Osteoblast (primary cell): ENCODE results near the gene FCER1G. TPM values are rescaled to one million over a fixed set of nuclear protein-coding genes. Genes with fewer than 3 reads are reported as not detected.

ENCODE experiments used
- DNase-seq: peaks from one replicate; pipeline ENCODE4 v3.0.0; 2011; ENCODE audit warnings: low spot score, mixed read lengths; ENCODE audit not compliant: insufficient read length; ENCODE audit errors: missing footprints
- H2AFZ ChIP-seq: 2 replicates; pipeline ENCODE4 v1.6.0; 2011; ENCODE audit warnings: mild to moderate bottlenecking, low read length
- H3K27ac ChIP-seq: 2 replicates; pipeline ENCODE4 v1.5.1; 2011; ENCODE audit warnings: mild to moderate bottlenecking, low read depth, low read length, moderate library complexity
- H3K27me3 ChIP-seq: 2 replicates; pipeline ENCODE4 v1.6.0; 2012; ENCODE audit warnings: mild to moderate bottlenecking, control low read depth, inconsistent platforms, low read length, moderate library complexity; ENCODE audit not compliant: insufficient read depth
- H3K36me3 ChIP-seq: 2 replicates; pipeline ENCODE4 v1.5.1; 2011; ENCODE audit warnings: mild to moderate bottlenecking, low read length, control low read depth, moderate library complexity; ENCODE audit not compliant: insufficient read depth
- H3K4me1 ChIP-seq: 2 replicates; pipeline ENCODE4 v1.5.1; 2011; ENCODE audit warnings: mild to moderate bottlenecking, low read length, control low read depth, moderate library complexity; ENCODE audit not compliant: insufficient read depth
- H3K4me2 ChIP-seq: 2 replicates; pipeline ENCODE4 v1.6.0; 2011; ENCODE audit warnings: mild to moderate bottlenecking, low read length; ENCODE audit not compliant: insufficient read depth
- H3K4me3 ChIP-seq: fragments of 200-600 bp; sonication (generic); 3 replicates; pipeline ENCODE4 v1.5.1; 2012; ENCODE audit warnings: mild to moderate bottlenecking, low read length, inconsistent platforms; ENCODE audit not compliant: insufficient read depth
- H3K79me2 ChIP-seq: 2 replicates; pipeline ENCODE4 v1.6.0; 2012; ENCODE audit warnings: mild to moderate bottlenecking, low read length, control low read depth, inconsistent platforms; ENCODE audit not compliant: insufficient read depth
- H3K9me3 ChIP-seq: 2 replicates; pipeline ENCODE4 v1.5.1; 2011; ENCODE audit warnings: low read depth, low read length, control low read depth
- H4K20me1 ChIP-seq: 2 replicates; pipeline ENCODE4 v1.6.0; 2012; ENCODE audit warnings: mild to moderate bottlenecking, low read length, control low read depth; ENCODE audit not compliant: insufficient read depth
- CTCF ChIP-seq: IDR thresholded peaks from 2 replicates; pipeline ENCODE4 v1.5.1; 2011; ENCODE audit warnings: mild to moderate bottlenecking, low read depth, low read length, moderate library complexity; ENCODE audit errors: extremely low read depth
- total RNA-seq: library from RNA; depleted of rRNA; stranded (reverse); fragments of >200 nt; gene quantifications from 2 replicates; pipeline ENCODE4 v1.2.3, GENCODE V29; 2012

FCER1G gene
- total RNA-seq, 1 donor: 0.72 TPM

GRCh38 chr1:161200992-161201835, 13.9 kb upstream of the FCER1G start:
- Histone ChIP-seq H3K4me2 (peak overlapping the region; percentile 89), H3K9me3 (no peaks in the 10 kb centered on the region), H3K4me3 (peak overlapping the region; percentile 97), H3K27ac (peak overlapping the region; percentile 94), H3K27me3 (no peaks in the 10 kb centered on the region), H3K36me3 (peaks cover 11% of the 10 kb centered on the region), H3K79me2 (peaks cover 45% of the 10 kb centered on the region), H3K4me1 (peaks cover 58% of the 10 kb centered on the region), H4K20me1 (no peaks in the 10 kb centered on the region), H2AFZ (peak overlapping the region; percentile 92)
- peak; percentile 83 for DNase-seq
- no peak for TF ChIP-seq CTCF

GRCh38 chr1:161201836-161202712, 13.0 kb upstream of the FCER1G start, which contains the start of gene NDUFS2:
Gene NDUFS2 (plus strand): TSS chr1:161202367. CDS start chr1:161202386, 19 bp downstream.
- no peaks in the 10 kb centered on the region for H4K20me1 ChIP-seq
- H2AFZ ChIP-seq: peak within 1 kb of the TSS; percentile 92
- no peaks in the 10 kb centered on the region for H3K9me3 ChIP-seq
- H3K27me3 ChIP-seq: no peaks in the 10 kb centered on the region
- peak within 1 kb of the TSS; percentile 89 for H3K4me2 ChIP-seq
- TF ChIP-seq CTCF: peak; percentile 23
- peaks cover 44% of the 10 kb centered on the region for H3K79me2 ChIP-seq
- peaks cover 19% of the 10 kb centered on the region for H3K36me3 ChIP-seq
- H3K4me3 ChIP-seq: peak within 1 kb of the TSS; percentile 97
- DNase-seq: peak; percentile 93
- peaks cover 54% of the 10 kb centered on the region for H3K4me1 ChIP-seq
- H3K27ac ChIP-seq: peak within 1 kb of the TSS; percentile 94

GRCh38 chr1:161206411-161207140, 8.5 kb upstream of the FCER1G start:
- no peaks in the 10 kb centered on the region for H3K9me3 ChIP-seq
- no peak overlapping the region for H3K4me2 ChIP-seq
- H3K79me2 ChIP-seq: peaks cover 42% of the 10 kb centered on the region
- no peak overlapping the region for H3K4me3 ChIP-seq
- no peak overlapping the region for H2AFZ ChIP-seq
- DNase-seq: peak; percentile 77
- H3K36me3 ChIP-seq: peaks cover 55% of the 10 kb centered on the region
- no peaks in the 10 kb centered on the region for H3K27me3 ChIP-seq
- no peak for TF ChIP-seq CTCF
- H3K4me1 ChIP-seq: peaks cover 16% of the 10 kb centered on the region
- H3K27ac ChIP-seq: peak overlapping the region; percentile 18
- peaks cover 2% of the 10 kb centered on the region for H4K20me1 ChIP-seq
